Uterus (tissue), 4 donors: ENCODE data around the gene IARS2. TPM values are rescaled to one million over a fixed set of nuclear protein-coding genes. Genes with fewer than 3 reads are reported as not detected.

ENCODE experiments used
- DNase-seq, 2 donors: peaks; one replicate each; pipeline ENCODE4 v3.0.0-alpha.2; 2019 to 2020
- H3K27ac ChIP-seq, 2 donors: fragments of 200-600 bp; sonication (generic); 1 replicate in 1 of 2; 2 replicates in 1 of 2; pipeline ENCODE4 v1.5.1; 2016 to 2018
- H3K27me3 ChIP-seq, 2 donors: fragments of 200-600 bp; sonication (generic); one replicate each; pipeline ENCODE4 v1.5.1; 2018 to 2019; ENCODE audit warnings: control low read depth in 1 of 2
- H3K36me3 ChIP-seq, 2 donors: fragments of 200-600 bp; sonication (generic); one replicate each; pipeline ENCODE4 v1.5.1; 2019; ENCODE audit warnings: control low read depth in 1 of 2
- H3K4me1 ChIP-seq, 2 donors: fragments of 200-600 bp; sonication (generic); one replicate each; pipeline ENCODE4 v1.5.1; 2018 to 2019; ENCODE audit warnings: control low read depth in 1 of 2
- H3K4me3 ChIP-seq, 2 donors: fragments of 200-600 bp; sonication (generic); 1 replicate in 1 of 2; 2 replicates in 1 of 2; pipeline ENCODE4 v1.5.1; 2018 to 2019; ENCODE audit warnings: mild to moderate bottlenecking in 1 of 2
- H3K9me3 ChIP-seq, 2 donors: fragments of 200-600 bp; sonication (generic); one replicate each; pipeline ENCODE4 v1.5.1; 2019; ENCODE audit warnings: control low read depth in 1 of 2
- CTCF ChIP-seq, 4 experiments: fragments of 200-600 bp in 2 of 4; fragments of 450-650 bp in 2 of 4; sonication (generic) in 2 of 4; IDR thresholded peaks; one replicate each; pipeline ENCODE4 v1.5.1; 2016 to 2019; ENCODE audit warnings: antibody characterized with exemption in 4 of 4, mild to moderate bottlenecking in 2 of 4, moderate library complexity in 1 of 4
- POLR2A ChIP-seq, 2 donors: fragments of 450-650 bp; IDR thresholded peaks; one replicate each; pipeline ENCODE4 v1.6.1; 2016; ENCODE audit warnings: antibody characterized with exemption in 2 of 2, mild to moderate bottlenecking in 1 of 2, moderate library complexity in 1 of 2
- intact Hi-C: fragments of 100-400 bp; cut with DNase I; formaldehyde crosslinking; loops from one replicate; pipeline ENCODE4 v1.15.1; 2023; ENCODE audit warnings: low total_unique reads
- total RNA-seq, 4 donors: library from RNA; depleted of rRNA in 3 of 4; stranded (reverse); fragments of >200 nt in 3 of 4; gene quantifications; one replicate each; pipeline versions ENCODE4 v1.1.0 to v1.2.4, GENCODE V29; 2014 to 2023
- donor health status: DM: yes; HTN: yes; CAD: no.

The IARS2 gene
- total RNA-seq, 4 donors from 2014 or later: 41.0 to 76.5 (median 49.8) TPM

- H3K4me3 ChIP-seq: no peak overlapping the region
- no peaks in the 10 kb centered on the region for H3K9me3 ChIP-seq
- H3K27ac ChIP-seq: no peak overlapping the region
- no peaks in the 10 kb centered on the region for H3K36me3 ChIP-seq
- no peak for DNase-seq
- H3K27me3 ChIP-seq: no peaks in the 10 kb centered on the region
- H3K4me1 ChIP-seq: no peaks in the 10 kb centered on the region
- intact Hi-C loops: no loop called here
- TF ChIP-seq CTCF (IDR thresholded peaks at IDR 0.05) (no peak), POLR2A (IDR thresholded peaks at IDR 0.05) (no peak)
Observed at GRCh38 chr1:220144051-220144450, 50.1 kb downstream of the IARS2 start.

GRCh38 chr1:220149742-220150141 lies 55.8 kb downstream of the IARS2 start:
- Histone ChIP-seq H3K4me1 (no peaks in the 10 kb centered on the region), H3K27ac (no peak overlapping the region), H3K9me3 (no peaks in the 10 kb centered on the region), H3K4me3 (no peak overlapping the region), H3K36me3 (no peaks in the 10 kb centered on the region), H3K27me3 (no peaks in the 10 kb centered on the region)
- intact Hi-C loops: no loop called here
- DNase-seq: no peak
- TF ChIP-seq CTCF (IDR thresholded peaks at IDR 0.05) (no peak), POLR2A (IDR thresholded peaks at IDR 0.05) (no peak)

- TF ChIP-seq POLR2A (IDR thresholded peaks at IDR 0.05) (no peak), CTCF (IDR thresholded peaks at IDR 0.05) (no peak)
- no peaks in the 10 kb centered on the region for H3K9me3 ChIP-seq
- no peaks in the 10 kb centered on the region for H3K36me3 ChIP-seq
- H3K4me3 ChIP-seq: no peak overlapping the region
- intact Hi-C loops: no loop called here
- H3K27me3 ChIP-seq: no peaks in the 10 kb centered on the region
- no peak overlapping the region for H3K27ac ChIP-seq
- no peak for DNase-seq
- H3K4me1 ChIP-seq: no peaks in the 10 kb centered on the region
Observed at GRCh38 chr1:220151454-220151853, 57.5 kb downstream of the IARS2 start.

GRCh38 chr1:220153147-220153546 lies 59.2 kb downstream of the IARS2 start:
- no peak for DNase-seq
- TF ChIP-seq CTCF (IDR thresholded peaks at IDR 0.05): no peak
- TF ChIP-seq POLR2A (IDR thresholded peaks at IDR 0.05): no peak
- Histone ChIP-seq H3K9me3 (no peaks in the 10 kb centered on the region), H3K27me3 (no peaks in the 10 kb centered on the region), H3K4me3 (no peak overlapping the region), H3K27ac (no peak overlapping the region), H3K4me1 (no peaks in the 10 kb centered on the region), H3K36me3 (no peaks in the 10 kb centered on the region)
- intact Hi-C loops: no loop called here

- Histone ChIP-seq H3K9me3 (no peaks in the 10 kb centered on the region), H3K27ac (no peak overlapping the region), H3K36me3 (no peaks in the 10 kb centered on the region), H3K4me3 (no peak overlapping the region), H3K4me1 (no peaks in the 10 kb centered on the region), H3K27me3 (no peaks in the 10 kb centered on the region)
- intact Hi-C loops: no loop called here
- no peak for DNase-seq
- TF ChIP-seq POLR2A (IDR thresholded peaks at IDR 0.05) (no peak), CTCF (IDR thresholded peaks at IDR 0.05) (no peak)
Observed at GRCh38 chr1:220156620-220157146, 62.8 kb downstream of the IARS2 start.
